ENCODE measurements around the gene CELF6.
A peak's percentile ranks its signal among the peaks of the same experiment; 100 is the strongest.

The CELF6 gene

DNA sequence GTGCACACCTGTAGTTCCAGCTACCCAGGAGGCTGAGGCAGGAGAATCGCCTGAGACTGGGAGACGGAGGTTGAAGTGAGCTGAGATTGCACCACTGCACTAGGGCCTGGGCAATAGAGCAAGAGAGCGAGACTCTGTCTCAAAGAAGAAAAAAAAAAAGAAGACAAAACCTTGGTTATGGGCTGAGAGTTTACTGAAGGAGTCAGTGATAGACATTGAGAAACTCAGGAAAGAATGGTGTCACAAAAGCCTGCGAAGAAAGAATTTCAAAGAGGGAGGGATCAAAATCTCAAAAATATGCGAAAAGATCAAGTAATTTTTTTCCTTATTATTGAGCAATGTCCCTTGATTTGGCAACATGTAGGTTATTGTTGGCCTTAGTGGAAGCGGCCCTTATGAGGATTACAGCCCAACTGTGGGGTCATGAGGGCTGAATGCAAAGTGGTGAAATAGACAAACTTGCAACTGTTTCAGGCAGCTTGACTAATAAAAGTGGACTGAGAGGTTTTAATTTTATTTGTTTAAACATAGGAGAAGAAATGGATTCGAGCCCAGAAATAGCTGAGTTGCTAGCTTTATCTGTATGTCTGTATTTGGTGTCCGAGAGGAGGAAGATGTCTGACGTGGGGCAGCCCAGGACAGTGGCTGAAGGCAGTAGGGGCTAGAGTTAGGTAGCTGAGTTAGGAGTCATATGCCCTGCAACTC lies 18.8 kb upstream of the CELF6 start:
- Mint-ChIP-seq H3K4me1 (no peaks in the 10 kb centered on the region), H3K36me3 (peaks cover 28% of the 10 kb centered on the region), H3K27ac (peak overlapping the region; percentile 38), H3K4me3 (no peak overlapping the region), H3K9me3 (no peaks in the 10 kb centered on the region)
- ATAC-seq (no peak), DNase-seq (ENCODE audit: low spot score in 2 of 2) (no peak)

DNA sequence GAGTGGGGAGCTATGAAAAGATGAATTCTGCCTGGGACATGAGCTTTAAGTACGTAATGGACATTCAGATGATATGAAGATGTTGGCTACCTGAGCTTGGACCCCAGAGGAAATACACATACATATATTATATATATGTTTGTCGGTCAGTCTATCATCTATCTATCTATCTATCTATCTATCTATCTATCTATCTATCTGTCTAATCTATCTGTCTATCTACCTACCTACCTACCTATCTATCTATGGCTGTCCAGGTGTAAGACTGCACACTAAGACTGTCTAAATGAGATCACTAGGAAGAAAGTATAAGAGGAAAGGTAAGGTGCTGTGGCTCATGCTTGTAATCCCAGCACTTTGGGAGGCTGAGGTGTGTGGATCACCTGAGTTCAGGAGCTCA lies 18.2 kb upstream of the CELF6 start:
- Mint-ChIP-seq H3K4me1 (no peaks in the 10 kb centered on the region), H3K36me3 (peaks cover 28% of the 10 kb centered on the region), H3K9me3 (no peaks in the 10 kb centered on the region), H3K27ac (peak overlapping the region; percentile 38), H3K4me3 (no peak overlapping the region)
- ATAC-seq = no peak
- no peak for DNase-seq (ENCODE audit: low spot score in 2 of 2)

GRCh38 chr15:72334842-72335241 lies 14.9 kb upstream of the CELF6 start:
- DNase-seq (ENCODE audit: low spot score in 2 of 2) (no peak), ATAC-seq (no peak)
- Mint-ChIP-seq H3K4me3 (no peak overlapping the region), H3K9me3 (no peaks in the 10 kb centered on the region), H3K27ac (no peak overlapping the region), H3K4me1 (no peaks in the 10 kb centered on the region), H3K36me3 (peaks cover 21% of the 10 kb centered on the region)

GRCh38 chr15:72331021-72331420 lies 11.1 kb upstream of the CELF6 start:
- DNase-seq (ENCODE audit: low spot score in 2 of 2) (no peak), ATAC-seq (no peak)
- H3K36me3 Mint-ChIP-seq = peaks cover 18% of the 10 kb centered on the region
- no peak overlapping the region for H3K27ac Mint-ChIP-seq
- no peaks in the 10 kb centered on the region for H3K4me1 Mint-ChIP-seq
- no peaks in the 10 kb centered on the region for H3K9me3 Mint-ChIP-seq
- no peak overlapping the region for H3K4me3 Mint-ChIP-seq

DNA sequence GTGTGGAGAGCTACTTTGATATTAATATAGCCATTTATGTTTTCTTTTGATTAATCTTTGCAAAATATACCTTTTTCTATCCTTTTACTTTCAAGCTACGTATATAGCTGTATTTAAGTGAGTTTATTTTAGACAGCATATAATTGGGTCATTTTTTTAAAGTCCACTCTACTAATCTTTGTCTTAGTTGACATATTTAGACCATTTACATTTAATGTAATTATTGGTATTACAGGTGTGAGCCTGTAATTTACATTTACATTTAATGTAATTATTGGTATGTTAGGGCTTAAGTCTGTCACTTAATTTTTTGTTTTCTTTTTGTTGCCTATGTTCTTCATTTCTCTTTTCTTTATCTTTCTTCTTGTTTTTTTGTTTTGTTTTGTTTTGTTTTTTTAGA lies 3.8 kb upstream of the CELF6 start:
- Mint-ChIP-seq H3K4me1 (peaks cover 13% of the 10 kb centered on the region), H3K4me3 (no peak overlapping the region), H3K9me3 (peaks cover 6% of the 10 kb centered on the region), H3K36me3 (peaks cover 12% of the 10 kb centered on the region), H3K27ac (no peak overlapping the region)
- DNase-seq (ENCODE audit: low spot score in 2 of 2) (no peak), ATAC-seq (no peak)

GRCh38 chr15:72319360-72319984 lies 485 bp downstream of the CELF6 start:
- DNase-seq (ENCODE audit: low spot score in 2 of 2) = peak; percentile 61 to 67
- Mint-ChIP-seq H3K9me3 (peaks cover 4% of the 10 kb centered on the region), H3K4me3 (peak overlapping the region; percentile 79), H3K27ac (no peak overlapping the region), H3K36me3 (no peaks in the 10 kb centered on the region), H3K4me1 (peaks cover 18% of the 10 kb centered on the region)
- ATAC-seq = peak; percentile 74

DNA sequence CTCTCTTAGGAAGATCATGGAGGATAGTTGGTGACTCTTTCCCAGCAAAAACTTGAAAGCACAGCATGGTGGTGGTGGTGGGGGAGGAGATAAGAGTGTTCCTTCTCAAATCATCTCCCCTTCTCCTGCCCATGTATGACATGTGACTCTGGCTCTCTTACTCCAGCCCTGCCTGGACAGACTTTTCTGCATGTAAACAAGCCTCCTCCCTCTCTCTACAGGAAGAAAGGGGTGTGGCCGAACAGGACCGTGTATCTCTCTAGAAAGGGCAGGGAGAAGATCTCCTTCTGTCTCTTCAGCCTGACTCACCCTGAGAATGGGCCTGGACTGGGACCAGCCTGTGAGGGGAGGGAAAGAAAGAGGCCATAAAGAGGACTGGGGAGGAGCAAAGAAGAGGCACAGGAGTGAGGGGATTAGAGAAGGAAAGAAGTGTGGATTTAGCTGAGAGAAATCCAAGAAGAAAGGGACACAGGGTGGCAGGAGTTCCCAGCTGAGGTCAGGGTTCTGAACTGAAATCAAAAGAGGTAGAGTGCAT lies 1.5 kb downstream of the CELF6 start:
- H3K4me3 Mint-ChIP-seq = peak overlapping the region; percentile 79
- H3K9me3 Mint-ChIP-seq = no peaks in the 10 kb centered on the region
- peaks cover 18% of the 10 kb centered on the region for H3K4me1 Mint-ChIP-seq
- H3K27ac Mint-ChIP-seq = no peak overlapping the region
- no peaks in the 10 kb centered on the region for H3K36me3 Mint-ChIP-seq
- DNase-seq (ENCODE audit: low spot score in 2 of 2) (peak in 1 of 2 donors; percentile 47), ATAC-seq (no peak)

DNA sequence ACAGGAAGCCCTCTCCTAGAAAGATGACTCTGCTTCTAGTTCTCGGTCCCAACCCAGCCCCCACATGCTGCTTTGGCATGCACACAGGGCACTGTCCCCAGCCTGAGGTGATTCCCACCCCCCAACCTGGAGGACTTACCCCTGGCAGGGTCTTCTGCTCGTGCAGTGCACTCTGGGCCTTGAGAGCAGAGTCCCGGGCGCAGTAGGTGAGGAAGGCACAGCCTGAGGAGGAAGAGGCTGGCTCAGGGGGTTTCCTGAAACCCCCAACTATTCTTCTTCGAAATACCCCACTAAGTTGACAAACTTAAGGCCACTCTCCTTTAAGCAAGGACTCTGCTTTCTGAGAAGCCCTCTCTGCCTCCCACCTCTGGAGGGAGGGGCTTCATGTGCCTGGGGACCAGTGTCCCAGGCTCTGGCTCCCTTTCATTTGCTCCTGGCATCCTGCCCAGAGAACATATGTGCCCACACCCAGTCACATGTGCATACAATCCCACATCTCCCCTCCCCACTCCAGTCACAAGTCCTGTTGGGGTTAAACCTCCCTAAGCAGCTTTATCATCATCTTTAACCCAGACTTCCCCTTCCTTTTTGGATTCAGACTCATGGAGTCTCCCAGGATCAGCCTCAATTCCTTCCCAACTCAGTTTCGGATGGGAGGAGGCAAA lies 4.1 kb downstream of the CELF6 start:
- H3K4me1 Mint-ChIP-seq = peaks cover 18% of the 10 kb centered on the region
- no peaks in the 10 kb centered on the region for H3K9me3 Mint-ChIP-seq
- ATAC-seq (no peak), DNase-seq (ENCODE audit: low spot score in 2 of 2) (peak in 1 of 2 donors; percentile 45)
- no peaks in the 10 kb centered on the region for H3K36me3 Mint-ChIP-seq
- H3K4me3 Mint-ChIP-seq = no peak overlapping the region
- H3K27ac Mint-ChIP-seq = no peak overlapping the region

GRCh38 chr15:72313881-72314280 lies 6.1 kb downstream of the CELF6 start:
- H3K4me1 Mint-ChIP-seq = peaks cover 6% of the 10 kb centered on the region
- DNase-seq (ENCODE audit: low spot score in 2 of 2) (peak in 1 of 2 donors; percentile 38), ATAC-seq (no peak)
- H3K4me3 Mint-ChIP-seq = no peak overlapping the region
- H3K36me3 Mint-ChIP-seq = no peaks in the 10 kb centered on the region
- H3K9me3 Mint-ChIP-seq = no peaks in the 10 kb centered on the region
- no peak overlapping the region for H3K27ac Mint-ChIP-seq

- Mint-ChIP-seq H3K4me3 (no peak overlapping the region), H3K36me3 (no peaks in the 10 kb centered on the region), H3K4me1 (peaks cover 1% of the 10 kb centered on the region), H3K27ac (no peak overlapping the region), H3K9me3 (no peaks in the 10 kb centered on the region)
- ATAC-seq (no peak), DNase-seq (ENCODE audit: low spot score in 2 of 2) (no peak)
Observed at GRCh38 chr15:72313448-72313840, 6.5 kb downstream of the CELF6 start.

- Mint-ChIP-seq H3K36me3 (no peaks in the 10 kb centered on the region), H3K27ac (no peak overlapping the region), H3K4me3 (no peak overlapping the region), H3K9me3 (no peaks in the 10 kb centered on the region), H3K4me1 (no peaks in the 10 kb centered on the region)
- peak; percentile 43 to 71 for DNase-seq (ENCODE audit: low spot score in 2 of 2)
- peak; percentile 90 for ATAC-seq
Observed at GRCh38 chr15:72312605-72313447, 7.1 kb downstream of the CELF6 start.

DNA sequence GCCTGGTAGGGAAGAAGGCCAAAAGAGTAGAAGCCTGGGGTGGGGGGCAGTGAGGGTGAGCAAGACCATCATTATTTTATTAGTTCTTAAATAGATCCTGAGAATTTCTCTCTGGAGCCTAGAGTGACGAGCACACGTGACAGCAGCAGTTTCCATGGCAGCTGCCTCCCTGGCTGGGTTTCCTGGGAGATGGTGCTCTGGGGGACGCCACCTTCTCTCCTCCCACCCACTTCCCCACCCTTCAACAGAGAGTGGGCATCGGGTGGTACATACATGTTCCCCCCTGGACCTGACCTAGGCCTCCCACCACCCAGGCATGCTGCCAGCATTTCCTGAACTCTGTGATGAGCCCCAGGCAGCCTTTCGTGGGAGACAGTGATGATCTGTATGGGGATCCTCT lies 12.9 kb downstream of the CELF6 start:
- DNase-seq (ENCODE audit: low spot score in 2 of 2) (no peak), ATAC-seq (no peak)
- Mint-ChIP-seq H3K36me3 (no peaks in the 10 kb centered on the region), H3K4me3 (no peak overlapping the region), H3K9me3 (no peaks in the 10 kb centered on the region), H3K4me1 (peaks cover 16% of the 10 kb centered on the region), H3K27ac (peak overlapping the region; percentile 9)

- Mint-ChIP-seq H3K36me3 (no peaks in the 10 kb centered on the region), H3K9me3 (no peaks in the 10 kb centered on the region), H3K27ac (peak overlapping the region; percentile 9), H3K4me3 (no peak overlapping the region), H3K4me1 (peaks cover 16% of the 10 kb centered on the region)
- DNase-seq (ENCODE audit: low spot score in 2 of 2) (no peak), ATAC-seq (peak; percentile 69)
Observed at GRCh38 chr15:72306211-72306785, 13.7 kb downstream of the CELF6 start.

GRCh38 chr15:72304596-72304995 lies 15.4 kb downstream of the CELF6 start:
- no peak overlapping the region for H3K4me3 Mint-ChIP-seq
- H3K36me3 Mint-ChIP-seq = no peaks in the 10 kb centered on the region
- no peak overlapping the region for H3K27ac Mint-ChIP-seq
- DNase-seq (ENCODE audit: low spot score in 2 of 2) (no peak), ATAC-seq (no peak)
- no peaks in the 10 kb centered on the region for H3K9me3 Mint-ChIP-seq
- H3K4me1 Mint-ChIP-seq = peaks cover 16% of the 10 kb centered on the region

DNA sequence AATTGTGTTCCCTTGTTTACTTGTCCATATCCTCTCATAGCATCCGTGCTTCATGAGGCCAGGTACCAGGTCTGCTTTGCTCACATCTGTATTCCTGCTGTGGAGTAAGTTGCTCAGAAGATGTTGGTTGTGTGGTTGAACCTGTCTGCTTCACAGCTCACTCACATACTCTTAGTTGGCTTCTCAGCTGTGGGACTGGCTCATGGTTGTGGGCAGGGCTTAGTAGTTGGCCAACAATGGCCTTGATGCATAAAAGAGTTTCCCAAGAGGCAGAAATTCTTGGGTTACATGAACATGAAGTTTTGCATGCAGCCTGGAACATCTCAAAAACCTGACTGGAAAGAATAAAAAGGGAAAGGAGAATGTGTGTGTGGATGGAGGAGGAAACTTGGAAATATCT lies 17.0 kb downstream of the CELF6 start:
- H3K27ac Mint-ChIP-seq = no peak overlapping the region
- H3K9me3 Mint-ChIP-seq = no peaks in the 10 kb centered on the region
- no peaks in the 10 kb centered on the region for H3K36me3 Mint-ChIP-seq
- no peak for ATAC-seq
- no peak for DNase-seq (ENCODE audit: low spot score in 2 of 2)
- no peak overlapping the region for H3K4me3 Mint-ChIP-seq
- H3K4me1 Mint-ChIP-seq = peaks cover 16% of the 10 kb centered on the region
